ENCODE measurements around the gene ZBTB45. TPM values are rescaled to one million over a fixed set of nuclear protein-coding genes. Genes with fewer than 3 reads are reported as not detected.

Gene ZBTB45
- total and polyA plus RNA-seq, 3 donors from 2014 or later: 6.9 to 15.1 (median 14.0) TPM

DNA sequence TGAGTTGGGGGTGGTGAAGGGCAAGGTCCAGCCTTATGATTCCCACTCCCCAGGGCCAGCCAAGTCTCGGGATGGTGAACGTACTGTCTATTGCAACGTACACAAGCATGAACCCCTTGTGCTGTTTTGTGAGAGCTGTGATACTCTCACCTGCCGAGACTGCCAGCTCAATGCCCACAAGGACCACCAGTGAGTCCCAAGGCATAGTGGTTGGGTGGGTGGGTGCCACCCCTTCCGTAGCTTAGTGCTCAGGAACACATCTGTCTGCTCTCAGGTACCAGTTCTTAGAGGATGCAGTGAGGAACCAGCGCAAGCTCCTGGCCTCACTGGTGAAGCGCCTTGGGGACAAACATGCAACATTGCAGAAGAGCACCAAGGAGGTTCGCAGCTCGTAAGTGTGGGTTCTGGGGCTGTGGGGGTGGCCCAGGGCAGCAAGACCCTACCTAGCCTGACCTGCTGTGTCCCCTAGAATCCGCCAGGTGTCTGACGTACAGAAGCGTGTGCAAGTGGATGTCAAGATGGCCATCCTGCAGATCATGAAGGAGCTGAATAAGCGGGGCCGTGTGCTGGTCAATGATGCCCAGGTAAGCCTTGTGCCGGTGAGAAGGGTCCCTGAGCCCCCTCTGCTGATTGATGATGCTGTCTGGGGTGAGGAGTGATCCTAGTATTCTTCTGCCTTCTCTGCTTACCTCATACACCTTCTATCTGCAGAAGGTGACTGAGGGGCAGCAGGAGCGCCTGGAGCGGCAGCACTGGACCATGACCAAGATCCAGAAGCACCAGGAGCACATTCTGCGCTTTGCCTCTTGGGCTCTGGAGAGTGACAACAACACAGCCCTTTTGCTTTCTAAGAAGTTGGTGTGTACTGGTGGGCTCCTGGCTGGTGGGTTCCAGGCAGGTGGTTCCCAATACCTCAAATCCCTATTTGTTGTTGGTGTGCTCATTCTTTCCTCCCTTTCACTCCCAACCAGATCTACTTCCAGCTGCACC, 28.0 kb upstream of the ZBTB45 start:
- Histone ChIP-seq H3K9me3 (no peaks in the 10 kb centered on the region), H3K27ac (no peak overlapping the region), H3K36me3 (ENCODE audit: low read depth, missing control alignments) (peaks cover 4% of the 10 kb centered on the region), H3K27me3 (no peaks in the 10 kb centered on the region), H3K4me1 (peaks cover 22% of the 10 kb centered on the region), H3K4me3 (no peak overlapping the region)
- no peak for DNase-seq
- TF ChIP-seq CTCF (IDR thresholded peaks at IDR 0.05): no peak
- TF ChIP-seq POLR2A (IDR thresholded peaks at IDR 0.05): no peak
- intact Hi-C loops (cut with DNase I; ENCODE audit: low total_unique reads): no loop called here
- 86 to 87% methylated on average over 8 to 18 of the region's 18 CpGs for WGBS, 2 donors

DNA sequence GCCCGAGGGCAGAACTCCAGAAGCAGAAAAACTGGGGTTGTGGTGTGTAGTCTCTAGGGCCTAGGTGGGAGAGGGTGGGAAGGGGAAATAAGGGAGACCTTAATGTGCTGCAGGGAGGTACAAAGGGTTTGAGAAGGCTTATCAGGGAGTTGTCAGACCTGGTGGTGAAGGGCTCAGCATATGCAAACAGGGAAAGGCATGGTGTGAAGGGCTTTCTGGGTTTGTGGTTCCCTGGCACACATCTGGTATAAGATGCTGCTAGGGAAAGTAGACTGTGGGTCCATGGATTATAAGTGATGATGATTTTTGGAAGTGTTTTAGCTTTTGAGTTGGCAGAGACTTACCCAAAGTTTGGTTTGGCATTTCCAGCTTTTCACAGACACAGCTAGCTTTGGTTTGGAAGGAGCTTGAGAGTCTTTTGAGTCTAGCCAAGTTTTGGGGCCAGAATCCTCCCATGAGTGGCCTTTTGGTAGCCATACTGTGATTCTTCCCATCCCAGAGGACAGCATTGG, 26.5 kb upstream of the ZBTB45 start:
- peaks cover 4% of the 10 kb centered on the region for H3K36me3 ChIP-seq (ENCODE audit: low read depth, missing control alignments)
- 0 to 11% methylated on average over 1 of the region's 1 CpG for WGBS, 2 donors
- H3K4me1 ChIP-seq: peaks cover 22% of the 10 kb centered on the region
- no peaks in the 10 kb centered on the region for H3K27me3 ChIP-seq
- intact Hi-C loops (cut with DNase I; ENCODE audit: low total_unique reads): no loop called here
- no peak for TF ChIP-seq CTCF (IDR thresholded peaks at IDR 0.05)
- TF ChIP-seq POLR2A (IDR thresholded peaks at IDR 0.05): no peak
- H3K27ac ChIP-seq: peak overlapping the region in 1 of 2 donors; percentile 99
- peak overlapping the region in 1 of 2 donors; percentile 88 for H3K4me3 ChIP-seq
- no peaks in the 10 kb centered on the region for H3K9me3 ChIP-seq
- DNase-seq: no peak

DNA sequence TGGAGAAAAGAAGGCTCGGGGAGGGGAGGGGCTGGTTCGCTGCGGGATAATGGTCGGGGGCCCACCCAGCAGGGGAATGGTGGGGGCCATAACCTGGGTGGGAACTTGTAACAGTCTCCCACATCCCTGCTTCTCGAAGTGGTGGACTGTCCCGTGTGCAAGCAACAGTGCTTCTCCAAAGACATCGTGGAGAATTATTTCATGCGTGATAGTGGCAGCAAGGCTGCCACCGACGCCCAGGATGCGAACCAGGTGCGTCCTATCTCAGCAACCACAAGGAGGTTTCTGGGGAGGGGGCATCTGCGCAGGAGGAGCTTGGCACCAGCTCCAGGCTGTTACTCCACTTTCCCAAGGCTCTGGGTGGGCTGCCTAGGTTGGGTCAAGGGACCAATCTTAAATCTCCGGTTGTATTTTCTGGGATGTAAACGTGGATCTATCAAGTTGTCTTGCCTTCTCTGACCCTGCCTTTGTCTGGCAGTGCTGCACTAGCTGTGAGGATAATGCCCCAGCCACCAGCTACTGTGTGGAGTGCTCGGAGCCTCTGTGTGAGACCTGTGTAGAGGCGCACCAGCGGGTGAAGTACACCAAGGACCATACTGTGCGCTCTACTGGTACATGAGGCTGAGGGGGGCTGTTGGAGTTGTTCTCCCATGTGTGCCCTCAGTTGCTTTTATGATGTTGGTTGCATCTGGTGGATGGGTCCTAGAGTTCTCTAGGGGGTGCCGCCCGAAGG, 25.8 kb upstream of the ZBTB45 start:
- intact Hi-C loops (cut with DNase I; ENCODE audit: low total_unique reads): no loop called here
- H3K4me1 ChIP-seq: peaks cover 22% of the 10 kb centered on the region
- no peaks in the 10 kb centered on the region for H3K27me3 ChIP-seq

More for the DNA sequence above, 25.8 kb upstream of the ZBTB45 start:
- no peak for DNase-seq
- Histone ChIP-seq H3K4me3 (peak overlapping the region; percentile 88 to 93), H3K36me3 (ENCODE audit: low read depth, missing control alignments) (peaks cover 4% of the 10 kb centered on the region), H3K9me3 (no peaks in the 10 kb centered on the region), H3K27ac (peak overlapping the region; percentile 65 to 99)
- TF ChIP-seq CTCF (IDR thresholded peaks at IDR 0.05) (no peak), POLR2A (IDR thresholded peaks at IDR 0.05) (no peak)
- WGBS, 2 donors: 6% methylated on average over 14 to 21 of the region's 21 CpGs
